ENCODE measurements around the gene ACAP2. TPM values are rescaled to one million over a fixed set of nuclear protein-coding genes. Genes with fewer than 3 reads are reported as not detected.

The ACAP2 gene
- total RNA-seq, 1 experiment from 2014 or later: 42.9 TPM

DNA sequence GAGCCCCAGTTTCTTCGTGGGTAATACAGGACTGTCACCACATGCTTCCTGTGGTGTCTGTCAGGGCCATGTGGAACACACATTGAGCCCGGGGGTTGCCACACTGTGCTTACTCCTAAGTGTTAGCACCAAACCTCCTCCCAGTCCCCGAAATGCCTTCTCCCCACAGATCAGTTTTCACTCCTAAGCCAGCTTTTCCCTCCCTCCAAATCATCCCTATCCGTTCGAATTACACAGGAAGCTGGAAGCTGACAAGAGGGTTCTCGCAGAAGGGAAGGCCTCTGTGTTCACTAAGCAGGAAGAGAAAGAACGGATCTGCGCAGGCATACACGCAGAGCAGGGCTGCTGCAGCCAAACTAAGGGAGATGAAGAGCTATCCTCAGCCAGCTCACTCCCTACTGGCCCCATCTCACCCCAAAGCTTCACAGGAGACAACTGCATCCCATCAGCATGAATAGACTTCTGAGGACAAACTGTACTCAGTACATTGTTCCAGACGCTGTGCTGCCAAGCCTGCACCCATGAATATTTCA is 204.2 kb downstream of the ACAP2 start:
- Mint-ChIP-seq H3K9me3 (ENCODE audit: unreplicated experiment) (peaks cover 9% of the 10 kb centered on the region), H3K36me3 (ENCODE audit: insufficient read depth, unreplicated experiment) (peaks cover 12% of the 10 kb centered on the region), H3K27me3 (ENCODE audit: insufficient read depth, unreplicated experiment) (no peaks in the 10 kb centered on the region), H3K27ac (ENCODE audit: unreplicated experiment) (no peak overlapping the region), H3K4me1 (ENCODE audit: low read depth, unreplicated experiment) (no peaks in the 10 kb centered on the region), H3K4me3 (ENCODE audit: unreplicated experiment) (no peak overlapping the region)
- POLR2A ChIA-PET: no interaction called here
- no peak for DNase-seq
- H3K4me1 ChIP-seq: no peaks in the 10 kb centered on the region
- no peak overlapping the region for H3K4me3 ChIP-seq (ENCODE audit: low read depth, low read length)
- intact Hi-C loops (cut with micrococcal nuclease; ENCODE audit: unreplicated experiment): no loop called here
- TF ChIP-seq CTCF (IDR thresholded peaks at IDR 0.05; ENCODE audit: insufficient read depth in 1 of 2, low read depth in 1 of 2, low read length in 1 of 2, severe bottlenecking in 1 of 2, unreplicated experiment in 1 of 2): no peak
- CTCF ChIA-PET: no interaction called here
- H3K27me3 ChIP-seq (replicated peaks; ENCODE audit: control insufficient read depth, insufficient read depth, low read length): no peaks in the 10 kb centered on the region
- no peaks in the 10 kb centered on the region for H3K36me3 ChIP-seq (ENCODE audit: control insufficient read depth, insufficient read depth, low read length)
- H3K9me3 ChIP-seq: no peaks in the 10 kb centered on the region
- no TSS peak for BruUV-seq (replicated peaks)

DNA sequence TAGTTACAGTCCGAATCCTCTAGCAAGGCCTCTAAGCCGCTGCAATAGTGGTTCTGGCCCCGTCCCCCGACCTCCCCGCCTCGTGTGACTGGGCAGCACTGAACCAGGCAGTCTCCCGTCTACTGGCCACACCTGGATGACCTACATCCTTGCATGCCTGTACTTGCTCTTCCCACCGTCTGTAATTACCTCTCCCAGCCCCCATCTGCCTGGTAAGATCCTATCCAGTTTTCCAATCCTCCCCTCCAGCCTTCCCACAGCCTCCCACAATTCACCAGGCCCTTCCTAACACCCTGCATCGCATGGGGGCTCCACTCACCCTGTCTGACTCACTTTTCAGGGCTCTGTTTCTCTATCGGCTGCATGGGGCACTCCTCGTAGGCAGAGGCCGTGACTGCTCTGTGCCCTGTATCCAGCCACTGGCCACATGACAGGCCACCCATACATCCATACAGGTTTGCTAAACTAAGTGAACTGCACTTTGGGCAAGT is 204.7 kb downstream of the ACAP2 start:
- Histone ChIP-seq H3K36me3 (ENCODE audit: control insufficient read depth, insufficient read depth, low read length) (no peaks in the 10 kb centered on the region), H3K27me3 (replicated peaks; ENCODE audit: control insufficient read depth, insufficient read depth, low read length) (no peaks in the 10 kb centered on the region), H3K4me1 (no peaks in the 10 kb centered on the region), H3K4me3 (ENCODE audit: low read depth, low read length) (no peak overlapping the region), H3K9me3 (no peaks in the 10 kb centered on the region)
- Mint-ChIP-seq H3K4me3 (ENCODE audit: unreplicated experiment) (no peak overlapping the region), H3K4me1 (ENCODE audit: low read depth, unreplicated experiment) (no peaks in the 10 kb centered on the region), H3K27me3 (ENCODE audit: insufficient read depth, unreplicated experiment) (no peaks in the 10 kb centered on the region), H3K36me3 (ENCODE audit: insufficient read depth, unreplicated experiment) (peaks cover 12% of the 10 kb centered on the region), H3K27ac (ENCODE audit: unreplicated experiment) (no peak overlapping the region), H3K9me3 (ENCODE audit: unreplicated experiment) (peaks cover 9% of the 10 kb centered on the region)
- BruUV-seq (replicated peaks): no TSS peak
- intact Hi-C loops (cut with micrococcal nuclease; ENCODE audit: unreplicated experiment): no loop called here
- DNase-seq: no peak
- POLR2A ChIA-PET: no interaction called here
- CTCF ChIA-PET: no interaction called here
- no peak for TF ChIP-seq CTCF (IDR thresholded peaks at IDR 0.05; ENCODE audit: insufficient read depth in 1 of 2, low read depth in 1 of 2, low read length in 1 of 2, severe bottlenecking in 1 of 2, unreplicated experiment in 1 of 2)

GRCh38 chr3:195236801-195237570 is 205.8 kb downstream of the ACAP2 start:
- H3K27me3 Mint-ChIP-seq (ENCODE audit: insufficient read depth, unreplicated experiment): no peaks in the 10 kb centered on the region
- no TSS peak for BruUV-seq (replicated peaks)
- H3K9me3 Mint-ChIP-seq (ENCODE audit: unreplicated experiment): peaks cover 17% of the 10 kb centered on the region
- POLR2A ChIA-PET: no interaction called here
- Histone ChIP-seq H3K9me3 (no peaks in the 10 kb centered on the region), H3K4me1 (no peaks in the 10 kb centered on the region), H3K36me3 (ENCODE audit: control insufficient read depth, insufficient read depth, low read length) (no peaks in the 10 kb centered on the region), H3K4me3 (ENCODE audit: low read depth, low read length) (no peak overlapping the region), H3K27me3 (replicated peaks; ENCODE audit: control insufficient read depth, insufficient read depth, low read length) (no peaks in the 10 kb centered on the region)
- no peak for TF ChIP-seq CTCF (IDR thresholded peaks at IDR 0.05; ENCODE audit: insufficient read depth in 1 of 2, low read depth in 1 of 2, low read length in 1 of 2, severe bottlenecking in 1 of 2, unreplicated experiment in 1 of 2)
- H3K4me3 Mint-ChIP-seq (ENCODE audit: unreplicated experiment): no peak overlapping the region
- H3K4me1 Mint-ChIP-seq (ENCODE audit: low read depth, unreplicated experiment): no peaks in the 10 kb centered on the region
- peaks cover 12% of the 10 kb centered on the region for H3K36me3 Mint-ChIP-seq (ENCODE audit: insufficient read depth, unreplicated experiment)
- no peak overlapping the region for H3K27ac Mint-ChIP-seq (ENCODE audit: unreplicated experiment)
- no peak for DNase-seq
- intact Hi-C loops (cut with micrococcal nuclease; ENCODE audit: unreplicated experiment): no loop called here
- CTCF ChIA-PET: no interaction called here

Data from Caco-2 (cell line).